HG03280 (cell line): ENCODE data around the gene PXK.

ENCODE experiments used
- ATAC-seq: cut with Tn5 transposase; IDR thresholded peaks from one replicate; pipeline ENCODE4 v1.9.1; 2021; ENCODE audit warnings: mild to moderate bottlenecking, moderate library complexity; ENCODE audit not compliant: unreplicated experiment

Gene PXK

GRCh38 chr3:58379351-58380073 lies 46.8 kb downstream of the PXK start:
- no peak for ATAC-seq

DNA sequence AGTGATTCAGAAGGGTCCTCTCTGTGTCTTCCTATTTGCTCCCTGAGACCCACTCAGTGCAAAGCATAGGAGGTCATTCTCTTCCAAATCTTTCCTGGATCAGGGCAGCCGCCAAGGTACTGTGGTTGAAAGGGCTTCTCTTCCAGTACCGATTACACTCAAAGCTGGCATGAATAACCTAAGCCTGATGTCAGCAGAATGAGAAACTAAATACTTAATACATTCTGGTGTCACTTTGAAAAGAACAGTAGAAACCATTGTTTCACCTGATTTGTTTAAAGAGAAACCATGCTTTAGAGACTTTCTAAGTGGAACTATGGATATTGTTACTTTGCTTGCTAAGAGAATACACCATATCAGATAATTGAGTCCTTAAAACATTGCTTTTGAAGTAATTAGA lies 50.8 kb downstream of the PXK start:
- no peak for ATAC-seq

DNA sequence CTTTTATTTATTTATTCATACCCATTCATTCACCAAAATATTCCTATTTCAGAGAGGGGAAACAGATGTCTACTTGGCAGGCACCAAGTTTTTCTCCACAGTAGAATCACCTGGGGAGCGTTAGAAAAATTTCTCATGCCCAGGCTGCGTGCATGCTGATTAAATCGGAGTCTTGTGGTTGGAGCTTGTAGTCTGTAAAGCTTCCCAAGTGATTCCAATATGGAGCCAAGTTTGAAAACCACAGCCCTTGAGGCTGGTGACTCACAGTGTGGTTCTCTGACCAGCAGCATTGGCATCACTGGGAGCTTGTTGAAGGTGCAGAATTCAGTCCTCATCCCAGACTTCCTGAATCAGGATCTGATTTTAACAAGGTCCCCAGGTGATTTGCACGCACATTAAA lies 51.2 kb downstream of the PXK start:
- no peak for ATAC-seq

- no peak for ATAC-seq
Observed at GRCh38 chr3:58384381-58385090, 51.8 kb downstream of the PXK start.

GRCh38 chr3:58386626-58387365 lies 54.1 kb downstream of the PXK start:
- ATAC-seq, result no peak

GRCh38 chr3:58387650-58388546 lies 55.2 kb downstream of the PXK start:
- ATAC-seq, result no peak

GRCh38 chr3:58388550-58389091 lies 55.9 kb downstream of the PXK start:
- no peak for ATAC-seq

GRCh38 chr3:58391156-58391865 lies 58.6 kb downstream of the PXK start:
- ATAC-seq, result no peak

DNA sequence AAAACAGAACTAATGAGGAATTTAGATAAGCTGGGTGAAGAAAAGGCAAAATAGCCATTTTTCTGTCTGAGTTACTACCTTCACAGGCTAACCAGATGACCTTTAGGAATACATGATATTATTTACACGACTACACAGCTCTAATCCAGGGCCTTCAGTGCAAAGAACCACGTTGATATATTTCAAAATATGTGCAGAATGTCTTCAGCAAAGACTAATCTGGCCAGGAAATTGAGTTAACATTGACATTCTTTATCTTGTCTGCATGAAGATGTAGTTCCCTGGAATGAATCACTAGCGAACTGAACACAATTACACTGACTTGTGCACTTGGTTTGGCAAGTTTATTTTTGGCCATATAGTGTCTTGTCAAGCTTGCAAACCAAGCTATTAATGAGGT lies 59.5 kb downstream of the PXK start:
- no peak for ATAC-seq

DNA sequence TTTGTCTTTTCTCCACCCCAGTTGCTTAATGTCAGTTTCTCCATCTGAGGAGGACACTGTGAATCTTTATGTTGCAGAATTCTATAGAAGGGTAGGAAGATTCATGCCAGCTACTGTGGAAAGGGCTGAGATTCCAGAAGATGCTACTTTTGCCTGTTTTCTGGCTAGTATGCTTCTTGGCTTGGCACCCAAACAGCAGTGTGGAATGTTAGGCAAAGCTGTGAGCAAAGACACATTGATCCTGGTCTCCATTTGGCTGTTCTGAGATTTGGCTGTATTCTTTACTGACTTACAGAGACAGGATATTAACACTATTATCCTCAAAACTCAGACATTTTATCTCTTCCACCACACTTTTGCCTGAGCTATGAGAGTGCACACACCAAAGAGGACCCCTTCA lies 61.6 kb downstream of the PXK start:
- no peak for ATAC-seq

- ATAC-seq, result no peak
Observed at GRCh38 chr3:58398669-58399333, 66.1 kb downstream of the PXK start.

- no peak for ATAC-seq
Observed at GRCh38 chr3:58403513-58404109, 70.9 kb downstream of the PXK start.

DNA sequence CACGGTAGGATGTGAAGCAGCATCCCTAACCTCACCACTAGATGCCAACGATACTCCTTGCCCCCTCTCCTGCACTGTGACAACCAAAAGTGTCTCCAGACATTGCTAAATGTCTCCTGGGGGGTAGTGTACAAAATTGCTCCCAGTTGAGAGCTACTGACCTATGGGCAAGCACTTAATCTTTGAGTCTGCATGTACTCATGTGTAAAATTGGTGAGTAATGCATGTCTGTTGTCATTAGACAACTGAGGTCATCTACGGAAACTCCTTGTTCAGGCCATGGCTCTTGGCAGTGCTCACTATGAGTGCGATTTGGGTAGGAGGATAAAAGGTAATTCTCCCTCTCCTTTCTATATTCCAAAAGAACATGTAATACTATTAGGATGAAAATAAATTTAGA lies 71.7 kb downstream of the PXK start:
- no peak for ATAC-seq

GRCh38 chr3:58408906-58409305 lies 76.2 kb downstream of the PXK start:
- no peak for ATAC-seq

DNA sequence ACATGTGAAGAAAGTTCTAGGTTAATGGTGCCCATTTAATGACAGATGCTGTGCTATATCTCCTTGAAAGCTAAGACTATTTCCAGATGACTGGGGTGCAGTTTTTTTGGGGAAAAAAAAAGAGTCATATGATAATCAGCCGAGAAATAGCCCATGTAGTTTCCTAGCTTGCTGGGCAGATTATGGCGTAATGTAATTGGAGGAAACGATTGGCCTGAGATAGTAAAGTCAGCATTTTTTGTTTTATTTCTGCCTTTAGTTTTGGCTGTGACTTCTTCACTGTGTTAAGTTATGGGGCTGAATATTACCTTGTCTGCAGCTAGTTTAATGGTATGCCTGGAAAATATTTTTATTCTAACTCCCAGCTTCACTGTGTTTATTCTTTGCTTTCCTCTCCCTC lies 77.0 kb downstream of the PXK start:
- no peak for ATAC-seq

- ATAC-seq, result no peak
Observed at GRCh38 chr3:58411036-58411435, 78.3 kb downstream of the PXK start.

GRCh38 chr3:58411851-58412830 lies 79.4 kb downstream of the PXK start:
- no peak for ATAC-seq
